Skeletal muscle satellite cell (primary cell): ENCODE data around the gene ADM5.

ENCODE experiments used
- H3K27me3 ChIP-seq: 2 replicates; pipeline ENCODE4 v1.7.0; 2013; ENCODE audit warnings: low read length; ENCODE audit not compliant: control insufficient read depth, insufficient read depth
- H3K36me3 ChIP-seq: 2 replicates; pipeline ENCODE4 v1.7.0; 2013; ENCODE audit warnings: mild to moderate bottlenecking, control low read depth, low read length; ENCODE audit not compliant: insufficient read depth
- H3K4me1 ChIP-seq: 2 replicates; pipeline ENCODE4 v1.7.0; 2013; ENCODE audit warnings: low read length; ENCODE audit not compliant: control insufficient read depth, insufficient read depth
- H3K4me2 ChIP-seq: 2 replicates; pipeline ENCODE4 v1.7.0; 2013; ENCODE audit warnings: mild to moderate bottlenecking, low read length
- H3K4me3 ChIP-seq: 2 replicates; pipeline ENCODE4 v1.7.0; 2013; ENCODE audit warnings: low read length
- H3K9ac ChIP-seq: 2 replicates; pipeline ENCODE4 v1.7.0; 2013; ENCODE audit warnings: mild to moderate bottlenecking, low read depth, low read length, moderate library complexity
- H3K9me3 ChIP-seq: replicated peaks from 2 replicates; pipeline ENCODE4 v1.7.0; 2013; ENCODE audit warnings: mild to moderate bottlenecking, control low read depth, low read length

Gene ADM5

DNA sequence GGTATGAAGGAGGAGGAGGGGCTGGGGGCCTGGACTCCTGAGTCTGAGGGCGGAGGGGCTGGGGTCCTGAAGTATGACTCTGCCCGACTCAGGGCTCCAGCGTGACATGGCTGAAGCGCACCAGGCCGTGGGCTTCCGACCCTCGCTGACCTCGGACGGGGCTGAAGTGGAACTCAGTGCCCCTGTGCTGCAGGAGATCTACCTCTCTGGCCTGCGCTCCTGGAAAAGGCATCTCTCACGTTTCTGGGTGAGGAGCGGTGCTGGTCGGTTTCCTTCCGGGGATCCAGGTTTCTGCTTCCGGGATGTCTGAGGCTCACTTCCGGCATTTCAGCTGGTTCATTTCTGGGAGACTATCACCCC lies 2.7 kb downstream of the ADM5 start:
- H3K4me2 ChIP-seq, result no peak overlapping the region
- no peak overlapping the region for H3K4me3 ChIP-seq
- H3K27me3 ChIP-seq, result no peaks in the 10 kb centered on the region
- H3K4me1 ChIP-seq, result peaks cover 19% of the 10 kb centered on the region
- no peak overlapping the region for H3K9ac ChIP-seq
- peaks cover 6% of the 10 kb centered on the region for H3K36me3 ChIP-seq
- H3K9me3 ChIP-seq, result no peaks in the 10 kb centered on the region

DNA sequence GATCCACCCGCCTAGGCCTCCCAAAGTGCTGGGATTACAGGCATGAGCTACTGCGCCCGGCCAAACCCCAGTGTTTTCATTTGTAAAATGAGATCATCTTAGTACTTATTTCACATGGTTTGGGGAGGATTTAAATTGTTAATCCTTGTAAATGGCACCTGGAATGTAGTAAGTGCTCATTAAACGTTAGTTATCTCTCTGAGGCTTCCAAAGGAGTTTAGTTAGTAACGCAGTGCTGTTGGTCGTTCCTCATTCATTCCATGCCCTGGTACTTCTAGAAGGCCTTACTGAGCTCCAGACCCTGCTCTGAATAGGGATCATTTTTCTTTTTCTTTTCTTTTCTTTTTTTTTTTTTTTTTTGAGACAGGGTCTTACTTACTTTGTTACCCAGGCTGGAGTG lies 6.7 kb downstream of the ADM5 start:
- no peaks in the 10 kb centered on the region for H3K9me3 ChIP-seq
- no peak overlapping the region for H3K4me3 ChIP-seq
- H3K4me1 ChIP-seq, result peaks cover 6% of the 10 kb centered on the region
- H3K9ac ChIP-seq, result no peak overlapping the region
- H3K36me3 ChIP-seq, result no peaks in the 10 kb centered on the region
- H3K27me3 ChIP-seq, result no peaks in the 10 kb centered on the region
- no peak overlapping the region for H3K4me2 ChIP-seq

DNA sequence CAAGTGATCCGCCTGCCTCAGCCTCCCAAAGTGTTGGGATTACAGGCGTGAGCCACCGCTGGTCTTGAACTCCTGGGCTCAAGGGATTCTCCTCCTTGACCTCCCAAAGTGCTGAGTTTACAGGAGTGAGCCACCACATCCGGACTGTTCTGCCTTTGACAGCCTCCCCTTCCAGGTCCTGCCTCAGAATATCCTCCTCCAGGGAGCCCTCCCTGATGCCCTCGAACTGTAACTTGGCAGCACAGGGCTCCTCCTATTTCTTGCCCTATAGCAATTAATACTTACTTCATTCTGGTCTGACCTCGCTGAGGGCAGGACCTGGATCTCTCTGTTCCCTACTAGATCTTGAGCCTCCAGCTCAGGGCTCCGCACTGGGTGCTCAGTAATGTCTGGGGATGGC lies 7.5 kb downstream of the ADM5 start:
- Histone ChIP-seq H3K4me1 (no peaks in the 10 kb centered on the region), H3K9ac (no peak overlapping the region), H3K27me3 (no peaks in the 10 kb centered on the region), H3K36me3 (no peaks in the 10 kb centered on the region), H3K9me3 (no peaks in the 10 kb centered on the region), H3K4me3 (no peak overlapping the region), H3K4me2 (no peak overlapping the region)

DNA sequence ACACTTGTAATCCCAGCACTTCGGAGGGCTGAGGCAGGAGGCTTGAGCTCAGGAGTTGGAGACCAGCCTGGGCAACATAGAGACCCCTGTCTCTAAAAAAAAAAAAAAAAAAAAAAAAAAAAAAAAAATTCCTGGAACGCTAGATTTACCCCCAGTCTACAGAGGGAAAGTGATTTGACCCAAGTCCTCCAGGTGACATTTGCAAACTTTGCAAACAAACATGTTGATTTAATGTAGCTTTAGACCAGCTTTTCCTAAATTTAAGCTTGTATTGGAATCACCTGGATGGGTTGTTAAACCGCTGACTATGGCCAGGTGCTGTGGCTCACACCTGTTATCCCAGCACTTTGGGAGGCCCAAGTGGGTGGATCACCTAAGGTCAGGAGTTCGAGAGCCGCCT lies 10.0 kb downstream of the ADM5 start:
- Histone ChIP-seq H3K4me1 (no peaks in the 10 kb centered on the region), H3K9me3 (no peaks in the 10 kb centered on the region), H3K27me3 (no peaks in the 10 kb centered on the region), H3K9ac (no peak overlapping the region), H3K36me3 (no peaks in the 10 kb centered on the region), H3K4me3 (no peak overlapping the region), H3K4me2 (no peak overlapping the region)

DNA sequence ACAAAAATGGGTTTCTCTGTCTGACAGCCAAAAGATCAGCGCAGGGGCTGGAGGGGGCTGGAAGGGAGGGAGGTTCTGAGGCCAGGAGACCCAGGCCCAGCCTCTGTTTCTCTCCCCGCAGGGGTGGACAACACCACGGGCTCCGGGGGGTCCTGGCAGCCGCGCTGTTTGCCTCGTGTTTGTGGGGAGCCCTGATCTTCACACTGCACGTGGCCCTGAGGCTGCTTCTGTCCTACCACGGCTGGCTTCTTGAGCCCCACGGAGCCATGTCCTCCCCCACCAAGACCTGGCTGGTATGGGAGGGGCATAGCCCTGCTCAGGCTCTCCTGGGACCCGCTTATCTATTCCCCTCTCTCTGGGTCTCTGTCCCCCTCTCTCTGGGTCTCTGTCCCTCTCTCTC lies 11.2 kb downstream of the ADM5 start:
- H3K4me1 ChIP-seq, result no peaks in the 10 kb centered on the region
- H3K36me3 ChIP-seq, result no peaks in the 10 kb centered on the region
- H3K9ac ChIP-seq, result no peak overlapping the region
- no peak overlapping the region for H3K4me2 ChIP-seq
- no peaks in the 10 kb centered on the region for H3K27me3 ChIP-seq
- H3K9me3 ChIP-seq, result no peaks in the 10 kb centered on the region
- no peak overlapping the region for H3K4me3 ChIP-seq

DNA sequence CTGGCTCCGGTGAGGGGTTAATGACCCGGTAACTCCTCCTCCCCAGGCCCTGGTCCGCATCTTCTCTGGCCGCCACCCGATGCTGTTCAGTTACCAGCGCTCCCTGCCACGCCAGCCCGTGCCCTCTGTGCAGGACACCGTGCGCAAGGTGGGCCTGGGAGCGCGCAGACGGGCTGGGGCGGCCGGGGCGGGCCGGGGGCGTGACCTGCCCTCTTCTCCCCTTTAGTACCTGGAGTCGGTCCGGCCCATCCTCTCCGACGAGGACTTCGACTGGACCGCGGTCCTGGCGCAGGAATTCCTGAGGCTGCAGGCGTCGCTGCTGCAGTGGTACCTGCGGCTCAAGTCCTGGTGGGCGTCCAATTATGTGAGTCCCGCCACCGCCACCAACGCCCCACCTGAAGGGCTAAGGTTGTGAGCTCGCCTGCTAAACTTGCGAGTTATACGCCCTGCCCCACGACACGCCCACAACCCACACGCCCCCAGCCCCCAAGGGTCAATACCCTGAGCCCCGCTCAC lies 11.9 kb downstream of the ADM5 start:
- Histone ChIP-seq H3K4me2 (no peak overlapping the region), H3K9ac (no peak overlapping the region), H3K4me3 (no peak overlapping the region), H3K9me3 (no peaks in the 10 kb centered on the region), H3K4me1 (no peaks in the 10 kb centered on the region), H3K36me3 (no peaks in the 10 kb centered on the region), H3K27me3 (no peaks in the 10 kb centered on the region)

DNA sequence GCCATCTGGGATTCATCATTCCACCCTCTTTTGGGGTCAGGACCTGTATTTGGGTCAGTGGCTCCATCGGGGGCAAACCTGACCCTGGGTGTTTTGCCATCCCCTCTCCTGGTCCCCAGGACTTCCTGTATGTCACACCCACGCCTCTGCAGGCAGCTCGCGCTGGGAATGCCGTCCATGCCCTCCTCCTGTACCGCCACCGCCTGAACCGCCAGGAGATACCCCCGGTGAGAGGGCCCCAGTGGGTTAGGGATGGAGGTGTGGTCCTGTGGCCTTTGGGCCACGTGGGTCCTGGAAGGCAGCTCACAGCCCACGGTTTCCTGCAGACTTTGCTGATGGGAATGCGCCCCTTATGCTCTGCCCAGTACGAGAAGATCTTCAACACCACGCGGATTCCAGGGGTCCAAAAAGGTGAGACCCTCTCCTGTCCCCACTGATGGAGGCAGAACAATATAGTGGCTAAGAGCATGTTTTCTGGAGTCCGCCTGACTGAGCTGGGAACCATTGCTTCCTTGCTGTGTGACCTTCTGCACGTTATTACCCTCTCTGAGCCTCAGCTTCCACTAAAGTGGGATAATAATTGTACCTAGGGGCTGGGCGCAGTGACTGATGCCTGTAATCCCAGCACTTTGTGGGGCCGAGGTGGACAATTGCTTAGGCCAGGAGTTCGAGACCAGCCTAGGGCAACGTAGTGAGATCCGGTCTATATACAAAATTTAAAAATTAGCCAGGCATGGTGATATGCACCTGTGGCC lies 15.7 kb downstream of the ADM5 start:
- no peak overlapping the region for H3K4me3 ChIP-seq
- H3K36me3 ChIP-seq, result no peaks in the 10 kb centered on the region
- no peaks in the 10 kb centered on the region for H3K27me3 ChIP-seq
- H3K4me1 ChIP-seq, result no peaks in the 10 kb centered on the region
- no peak overlapping the region for H3K9ac ChIP-seq
- H3K9me3 ChIP-seq, result no peaks in the 10 kb centered on the region
- no peak overlapping the region for H3K4me2 ChIP-seq

DNA sequence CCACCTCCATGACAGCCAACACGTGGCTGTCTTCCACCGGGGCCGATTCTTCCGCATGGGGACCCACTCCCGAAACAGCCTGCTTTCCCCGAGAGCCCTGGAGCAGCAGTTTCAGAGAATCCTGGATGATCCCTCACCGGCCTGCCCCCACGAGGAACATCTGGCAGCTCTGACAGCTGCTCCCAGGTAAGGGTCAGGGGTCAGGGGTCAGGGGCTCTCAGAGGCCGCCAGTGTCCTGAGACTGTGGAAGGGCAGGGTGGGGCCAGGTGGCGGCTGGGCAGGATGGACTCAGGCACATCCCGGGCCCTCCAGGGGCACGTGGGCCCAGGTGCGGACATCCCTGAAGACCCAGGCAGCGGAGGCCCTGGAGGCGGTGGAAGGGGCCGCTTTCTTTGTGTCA lies 16.5 kb downstream of the ADM5 start:
- no peaks in the 10 kb centered on the region for H3K27me3 ChIP-seq
- no peak overlapping the region for H3K4me2 ChIP-seq
- H3K4me3 ChIP-seq, result no peak overlapping the region
- no peaks in the 10 kb centered on the region for H3K9me3 ChIP-seq
- H3K4me1 ChIP-seq, result peaks cover 7% of the 10 kb centered on the region
- H3K36me3 ChIP-seq, result no peaks in the 10 kb centered on the region
- H3K9ac ChIP-seq, result no peak overlapping the region

DNA sequence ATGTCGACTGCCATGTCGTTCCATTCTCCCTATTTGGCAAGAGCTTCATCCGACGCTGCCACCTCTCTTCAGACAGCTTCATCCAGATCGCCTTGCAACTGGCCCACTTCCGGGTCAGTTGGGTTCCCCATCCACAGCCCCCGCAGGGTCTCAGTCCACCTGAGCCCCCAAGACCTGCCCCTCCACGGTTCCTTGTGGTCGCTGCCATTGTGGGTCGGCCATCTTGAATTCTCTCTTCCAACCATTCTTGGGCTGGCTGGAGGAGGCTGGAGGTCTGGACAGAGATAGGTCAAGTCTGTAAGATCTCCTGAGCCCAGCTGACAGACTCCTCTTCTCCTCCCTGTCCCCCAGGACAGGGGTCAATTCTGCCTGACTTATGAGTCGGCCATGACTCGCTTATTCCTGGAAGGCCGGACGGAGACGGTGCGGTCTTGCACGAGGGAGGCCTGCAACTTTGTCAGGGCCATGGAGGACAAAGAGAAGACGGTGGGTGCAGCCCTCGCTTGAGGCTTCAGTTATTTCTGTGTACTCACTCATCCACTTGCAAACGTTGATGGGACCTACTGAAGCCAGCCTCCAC lies 21.1 kb downstream of the ADM5 start:
- no peaks in the 10 kb centered on the region for H3K9me3 ChIP-seq
- peaks cover 19% of the 10 kb centered on the region for H3K4me1 ChIP-seq
- H3K36me3 ChIP-seq, result no peaks in the 10 kb centered on the region

DNA sequence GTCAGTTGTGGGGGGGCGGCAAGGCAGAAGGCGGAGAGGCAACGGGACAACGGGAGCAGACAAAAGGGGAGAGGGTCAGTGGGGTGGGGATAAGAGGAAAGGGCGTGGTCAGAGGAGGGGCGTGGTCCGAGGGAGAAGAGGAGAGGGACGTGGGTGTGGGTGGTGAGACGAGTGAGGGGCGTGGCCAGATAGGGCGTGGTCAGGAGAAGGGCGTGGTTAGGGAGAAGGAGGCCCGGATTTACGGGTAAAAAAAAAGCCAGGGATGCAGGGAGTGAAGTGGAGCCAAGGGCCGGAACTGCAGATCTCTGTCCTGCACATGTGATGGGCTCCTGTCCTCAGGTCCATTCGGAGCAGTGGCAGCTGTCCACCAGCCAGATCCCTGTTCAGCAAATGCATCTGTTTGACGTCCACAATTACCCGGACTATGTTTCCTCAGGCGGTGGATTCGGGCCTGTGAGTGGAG lies 23.0 kb downstream of the ADM5 start:
- peak overlapping the region; percentile 46 for H3K9ac ChIP-seq
- no peaks in the 10 kb centered on the region for H3K36me3 ChIP-seq
- H3K4me2 ChIP-seq, result peak overlapping the region; percentile 78
- H3K4me1 ChIP-seq, result peaks cover 19% of the 10 kb centered on the region
- H3K9me3 ChIP-seq, result no peaks in the 10 kb centered on the region
- H3K27me3 ChIP-seq, result no peaks in the 10 kb centered on the region
- H3K4me3 ChIP-seq, result peak overlapping the region; percentile 60

More for the DNA sequence above, 21.1 kb downstream of the ADM5 start:
- no peak overlapping the region for H3K4me3 ChIP-seq
- no peaks in the 10 kb centered on the region for H3K27me3 ChIP-seq
- H3K9ac ChIP-seq, result no peak overlapping the region
- H3K4me2 ChIP-seq, result no peak overlapping the region

DNA sequence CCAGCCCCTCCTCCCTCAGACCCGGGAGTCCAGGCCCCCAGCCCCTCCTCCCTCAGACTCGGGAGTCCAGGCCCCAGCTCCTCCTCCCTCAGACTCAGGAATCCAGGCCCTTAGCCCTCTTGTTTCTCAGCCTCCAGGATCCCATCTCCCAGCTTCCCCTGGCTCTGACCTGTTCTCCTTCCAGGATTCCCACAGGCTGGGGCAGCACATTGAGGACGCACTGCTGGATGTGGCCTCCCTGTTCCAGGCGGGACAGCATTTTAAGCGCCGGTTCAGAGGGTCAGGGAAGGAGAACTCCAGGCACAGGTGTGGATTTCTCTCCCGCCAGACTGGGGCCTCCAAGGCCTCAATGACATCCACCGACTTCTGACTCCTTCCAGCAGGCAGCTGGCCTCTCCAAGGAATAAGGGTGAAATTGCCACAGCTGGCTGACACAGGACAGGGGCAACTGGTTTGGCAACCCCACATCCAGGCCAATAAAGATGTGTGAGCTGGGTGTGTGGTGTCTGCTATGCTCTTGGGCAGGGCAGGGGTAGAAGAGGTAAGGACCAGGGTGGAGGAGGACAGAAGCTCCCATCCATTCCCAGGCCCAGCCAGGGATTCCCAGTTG lies 23.9 kb downstream of the ADM5 start:
- H3K36me3 ChIP-seq, result no peaks in the 10 kb centered on the region
- peak overlapping the region; percentile 38 for H3K4me2 ChIP-seq
- no peaks in the 10 kb centered on the region for H3K27me3 ChIP-seq
- no peak overlapping the region for H3K4me3 ChIP-seq
- no peaks in the 10 kb centered on the region for H3K9me3 ChIP-seq
- peak overlapping the region; percentile 41 for H3K9ac ChIP-seq
- peaks cover 19% of the 10 kb centered on the region for H3K4me1 ChIP-seq
